IPS-11a (cell line): ENCODE results near the gene TIMM8A.
A peak's percentile ranks its signal among the peaks of the same experiment; 100 is the strongest.

Experiments
- H3K4me3 ChIP-seq: one replicate; pipeline ENCODE4 v1.5.1; 2013; ENCODE audit warnings: low read depth, low read length, control low read depth

TIMM8A gene

GRCh38 chrX:101348452-101349192, at the start of gene TIMM8A:
Gene TIMM8A, minus strand, starts transcription at chrX:101348742. Its CDS starts 78 bp downstream, at chrX:101348664.
- H3K4me3 ChIP-seq = peak within 1 kb of the TSS; percentile 73

GRCh38 chrX:101397779-101398178, 49.2 kb upstream of the TIMM8A start:
- H3K4me3 ChIP-seq = no peak overlapping the region

GRCh38 chrX:101395789-101396188, 47.2 kb upstream of the TIMM8A start:
- H3K4me3 ChIP-seq = no peak overlapping the region

- no peak overlapping the region for H3K4me3 ChIP-seq
Observed at GRCh38 chrX:101394372-101394771, 45.8 kb upstream of the TIMM8A start.

- no peak overlapping the region for H3K4me3 ChIP-seq
Observed at GRCh38 chrX:101393530-101394305, 45.2 kb upstream of the TIMM8A start.

GRCh38 chrX:101391831-101392230, 43.3 kb upstream of the TIMM8A start:
- peak overlapping the region; percentile 70 for H3K4me3 ChIP-seq

GRCh38 chrX:101390664-101391525, 42.4 kb upstream of the TIMM8A start, which contains the start of gene RPL36A:
Gene RPL36A, plus strand, starts transcription at chrX:101391011. Its CDS starts 33 bp downstream, at chrX:101391044.
- H3K4me3 ChIP-seq = peak within 1 kb of the TSS; percentile 70

- H3K4me3 ChIP-seq = no peak overlapping the region
Observed at GRCh38 chrX:101388604-101389003, 40.1 kb upstream of the TIMM8A start.

- H3K4me3 ChIP-seq = no peak overlapping the region
Observed at GRCh38 chrX:101386542-101386885, 38.0 kb upstream of the TIMM8A start.

- no peak within 1 kb of the TSS for H3K4me3 ChIP-seq
Observed at GRCh38 chrX:101385795-101386541, 37.4 kb upstream of the TIMM8A start, which contains the start of gene BTK. Gene BTK, minus strand, starts transcription at chrX:101386191. Its CDS starts 10,907 bp downstream, at chrX:101375284.

- no peak overlapping the region for H3K4me3 ChIP-seq
Observed at GRCh38 chrX:101385026-101385684, 36.6 kb upstream of the TIMM8A start.

- H3K4me3 ChIP-seq = no peak overlapping the region
Observed at GRCh38 chrX:101383679-101384205, 35.2 kb upstream of the TIMM8A start.

- H3K4me3 ChIP-seq = no peak overlapping the region
Observed at GRCh38 chrX:101377547-101377946, 29.0 kb upstream of the TIMM8A start.

- H3K4me3 ChIP-seq = no peak overlapping the region
Observed at GRCh38 chrX:101370888-101371504, 22.5 kb upstream of the TIMM8A start.

GRCh38 chrX:101369687-101370086, 21.1 kb upstream of the TIMM8A start:
- H3K4me3 ChIP-seq = no peak overlapping the region

- H3K4me3 ChIP-seq = no peak overlapping the region
Observed at GRCh38 chrX:101368800-101369199, 20.3 kb upstream of the TIMM8A start.

GRCh38 chrX:101365301-101365795, 16.8 kb upstream of the TIMM8A start:
- no peak overlapping the region for H3K4me3 ChIP-seq

GRCh38 chrX:101362757-101363156, 14.2 kb upstream of the TIMM8A start:
- H3K4me3 ChIP-seq = no peak overlapping the region

GRCh38 chrX:101362116-101362515, 13.6 kb upstream of the TIMM8A start:
- no peak overlapping the region for H3K4me3 ChIP-seq
